Neural cell (in vitro differentiated cells): Measurements from ENCODE around the gene NPHP4.

ENCODE experiments used
- CTCF ChIP-seq: fragments of 450-650 bp; IDR thresholded peaks from 2 replicates; pipeline ENCODE4 v1.5.1; 2014; ENCODE audit warnings: antibody characterized with exemption, mild to moderate bottlenecking, moderate library complexity; ENCODE audit not compliant: poor library complexity, severe bottlenecking
- EZH2 ChIP-seq: fragments of 200-600, 300-800 bp; shearing (Covaris generic), sonication (generic); IDR thresholded peaks from 2 replicates; pipeline ENCODE4 v1.6.1; 2014; ENCODE audit warnings: antibody characterized with exemption, low read length, borderline replicate concordance, mild to moderate bottlenecking; ENCODE audit not compliant: insufficient read depth, poor library complexity, severe bottlenecking
- POLR2AphosphoS5 ChIP-seq: IDR thresholded peaks from 2 replicates; pipeline ENCODE4 v1.6.1; 2012
- RAD21 ChIP-seq: fragments of 450-650 bp; conservative IDR thresholded peaks from 2 replicates; pipeline ENCODE4 v1.6.1; 2014; ENCODE audit warnings: antibody characterized with exemption, mild to moderate bottlenecking, moderate library complexity
- REST ChIP-seq: IDR thresholded peaks from 2 replicates; pipeline ENCODE4 v1.6.1; 2012; ENCODE audit warnings: borderline replicate concordance

GRCh38 chr1:5977494-5978444 is 14.5 kb downstream of the NPHP4 start:
- no peak for TF ChIP-seq EZH2
- TF ChIP-seq CTCF = no peak
- TF ChIP-seq RAD21 = no peak
- no peak for TF ChIP-seq REST
- no peak for TF ChIP-seq POLR2AphosphoS5
